Stimulated activated naive CD8-positive, alpha-beta T cell treated with anti-CD3 and anti-CD28 coated beads, Interleukin-15, amount 100 ng/mL, for 72 hours (primary cell): ENCODE data around the gene DUSP7.

Experiments used
- ATAC-seq: fragments of 150-1000 bp; cut with Tn5 transposase; 2 replicates; pipeline ENCODE4 v1.10.0; 2021; ENCODE audit warnings: mild to moderate bottlenecking, moderate library complexity
- DNase-seq, 2 donors: peaks; one replicate each; pipeline ENCODE4 v3.0.0; 2021 to 2022
- H3K27ac Mint-ChIP-seq, 2 donors: one replicate each; pipeline ENCODE4 v1.8.0; 2022; ENCODE audit warnings: mild to moderate bottlenecking in 2 of 2, mixed read lengths in 2 of 2, moderate library complexity in 2 of 2
- H3K27me3 Mint-ChIP-seq: one replicate; pipeline ENCODE4 v1.8.0; 2022; ENCODE audit warnings: mixed read lengths
- H3K4me1 Mint-ChIP-seq: one replicate; pipeline ENCODE4 v1.8.0; 2022; ENCODE audit warnings: mild to moderate bottlenecking, mixed read lengths
- H3K4me3 Mint-ChIP-seq, 2 donors: one replicate each; pipeline ENCODE4 v1.8.0; 2022; ENCODE audit warnings: mild to moderate bottlenecking in 2 of 2, mixed read lengths in 2 of 2, moderate library complexity in 1 of 2
- H3K9me3 Mint-ChIP-seq, 2 donors: one replicate each; pipeline ENCODE4 v1.8.0; 2022; ENCODE audit warnings: mixed read lengths in 2 of 2

Gene DUSP7

GRCh38 chr3:52005571-52005986, 50.8 kb downstream of the DUSP7 start:
- ATAC-seq (no peak), DNase-seq (no peak)
- H3K27me3 Mint-ChIP-seq, result no peaks in the 10 kb centered on the region
- peaks cover 25% of the 10 kb centered on the region for H3K4me1 Mint-ChIP-seq
- H3K27ac Mint-ChIP-seq, result no peak overlapping the region
- no peaks in the 10 kb centered on the region for H3K9me3 Mint-ChIP-seq
- no peak overlapping the region for H3K4me3 Mint-ChIP-seq

DNA sequence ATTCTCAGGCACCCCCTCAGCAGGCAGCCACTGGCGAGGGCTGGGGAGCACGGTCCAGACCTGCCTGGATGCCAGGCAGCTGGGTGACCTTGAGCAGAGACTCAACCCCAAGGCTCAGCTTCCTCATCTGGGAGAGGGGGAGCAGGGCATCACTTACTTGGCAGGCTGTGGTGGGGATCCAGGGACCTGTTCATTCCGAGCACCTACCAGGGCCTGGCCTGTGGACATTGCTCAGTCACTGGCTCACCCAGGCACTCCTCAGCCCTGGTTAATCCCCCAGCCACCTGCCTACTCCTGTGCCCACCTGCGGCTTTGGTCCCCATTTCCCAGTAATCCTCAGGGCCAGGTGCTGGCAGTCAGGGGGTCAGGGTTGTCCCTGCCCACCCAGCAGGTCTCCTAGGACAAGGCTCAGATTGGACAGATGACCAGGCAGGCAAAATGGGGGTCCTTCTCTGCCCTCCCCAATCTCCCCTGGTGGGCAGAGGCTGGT, 51.4 kb downstream of the DUSP7 start:
- no peaks in the 10 kb centered on the region for H3K27me3 Mint-ChIP-seq
- ATAC-seq, result no peak
- no peak overlapping the region for H3K4me3 Mint-ChIP-seq

GRCh38 chr3:52004163-52004787, 52.1 kb downstream of the DUSP7 start:
- Mint-ChIP-seq H3K4me3 (no peak overlapping the region), H3K27me3 (no peaks in the 10 kb centered on the region), H3K4me1 (peaks cover 25% of the 10 kb centered on the region), H3K27ac (no peak overlapping the region), H3K9me3 (no peaks in the 10 kb centered on the region)
- ATAC-seq (no peak), DNase-seq (no peak)

More for the DNA sequence above, 51.4 kb downstream of the DUSP7 start:
- H3K27ac Mint-ChIP-seq, result no peak overlapping the region
- H3K4me1 Mint-ChIP-seq, result peaks cover 25% of the 10 kb centered on the region
- DNase-seq, result no peak
- H3K9me3 Mint-ChIP-seq, result no peaks in the 10 kb centered on the region

- no peak for ATAC-seq
- H3K4me1 Mint-ChIP-seq, result peaks cover 25% of the 10 kb centered on the region
- DNase-seq, result no peak
- peaks cover 8% of the 10 kb centered on the region for H3K27me3 Mint-ChIP-seq
- no peaks in the 10 kb centered on the region for H3K9me3 Mint-ChIP-seq
- H3K27ac Mint-ChIP-seq, result no peak overlapping the region
- H3K4me3 Mint-ChIP-seq, result no peak overlapping the region
Observed at GRCh38 chr3:52002748-52003147, 53.6 kb downstream of the DUSP7 start.

- DNase-seq (peak; percentile 90), ATAC-seq (peak; percentile 97)
- no peaks in the 10 kb centered on the region for H3K9me3 Mint-ChIP-seq
- peaks cover 8% of the 10 kb centered on the region for H3K27me3 Mint-ChIP-seq
- H3K4me1 Mint-ChIP-seq, result peaks cover 25% of the 10 kb centered on the region
- peak overlapping the region in 1 of 2 donors; percentile 27 for H3K4me3 Mint-ChIP-seq
- no peak overlapping the region for H3K27ac Mint-ChIP-seq
Observed at GRCh38 chr3:52001443-52001974, 54.9 kb downstream of the DUSP7 start.

DNA sequence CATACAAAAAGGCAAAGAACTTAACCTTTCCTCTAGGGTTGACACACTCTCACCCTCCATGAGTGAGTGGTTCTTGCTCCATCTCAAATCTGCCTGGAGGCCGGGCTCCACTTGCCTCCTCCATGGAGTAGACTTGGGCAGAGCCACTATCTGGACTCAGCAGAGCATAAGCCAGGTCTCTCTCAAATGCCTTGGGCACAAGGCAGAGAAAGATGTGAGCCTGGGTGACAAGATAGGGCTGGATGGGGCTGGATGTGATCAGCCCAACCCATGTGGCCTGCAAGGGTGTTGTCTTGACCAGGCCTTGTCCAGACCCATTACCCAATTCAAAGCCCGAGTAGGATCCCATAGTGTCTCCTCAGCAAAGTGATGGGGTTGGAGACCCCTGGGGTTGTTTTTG, 56.5 kb downstream of the DUSP7 start:
- Mint-ChIP-seq H3K27me3 (peaks cover 8% of the 10 kb centered on the region), H3K27ac (peak overlapping the region in 1 of 2 donors; percentile 51), H3K9me3 (no peaks in the 10 kb centered on the region), H3K4me3 (no peak overlapping the region), H3K4me1 (peaks cover 19% of the 10 kb centered on the region)
- DNase-seq (no peak), ATAC-seq (no peak)
